H9 (cell line): ENCODE measurements around the gene ZIM2. TPM values are rescaled to one million over a fixed set of nuclear protein-coding genes. Genes with fewer than 3 reads are reported as not detected.

Experiments
- DNase-seq: peaks from one replicate; pipeline ENCODE4 v3.0.0-alpha.2; 2017
- H2AFZ ChIP-seq: one replicate; pipeline ENCODE4 v1.6.1; 2013; ENCODE audit warnings: mild to moderate bottlenecking, low read length, control low read depth, moderate library complexity
- H2AK5ac ChIP-seq: 2 replicates; pipeline ENCODE4 v1.6.1; 2013; ENCODE audit warnings: low read length, control low read depth, mixed read lengths; ENCODE audit not compliant: insufficient read length
- H2BK120ac ChIP-seq: one replicate; pipeline ENCODE4 v1.6.1; 2013; ENCODE audit warnings: low read depth, mild to moderate bottlenecking, low read length, control low read depth, inconsistent platforms; ENCODE audit not compliant: poor library complexity, severe bottlenecking
- H2BK12ac ChIP-seq: 2 replicates; pipeline ENCODE4 v1.6.1; 2013; ENCODE audit warnings: low read length, control low read depth, mixed read lengths, low read depth; ENCODE audit not compliant: insufficient read length
- H2BK15ac ChIP-seq: 2 replicates; pipeline ENCODE4 v1.6.1; 2013; ENCODE audit warnings: low read depth, low read length, control low read depth
- H2BK20ac ChIP-seq: one replicate; pipeline ENCODE4 v1.6.1; 2013; ENCODE audit warnings: low read depth, mild to moderate bottlenecking, low read length, control low read depth, inconsistent platforms; ENCODE audit not compliant: poor library complexity, severe bottlenecking
- H2BK5ac ChIP-seq: 2 replicates; pipeline ENCODE4 v1.6.1; 2013; ENCODE audit warnings: low read length, control low read depth, mixed read lengths; ENCODE audit not compliant: insufficient read length
- H3K14ac ChIP-seq: 2 replicates; pipeline ENCODE4 v1.6.1; 2013; ENCODE audit warnings: low read length, control low read depth; ENCODE audit not compliant: insufficient read depth
- H3K18ac ChIP-seq: 2 replicates; pipeline ENCODE4 v1.6.1; 2013; ENCODE audit warnings: low read depth, mild to moderate bottlenecking, mixed read lengths, low read length, control low read depth; ENCODE audit not compliant: insufficient read length
- H3K23ac ChIP-seq: 2 replicates; pipeline ENCODE4 v1.6.1; 2013; ENCODE audit warnings: low read length, control low read depth, mixed read lengths, low read depth; ENCODE audit not compliant: insufficient read length
- H3K23me2 ChIP-seq: 2 replicates; pipeline ENCODE4 v1.6.1; 2013; ENCODE audit warnings: low read depth, mild to moderate bottlenecking, mixed read lengths, low read length, control low read depth; ENCODE audit not compliant: insufficient read length, poor library complexity, severe bottlenecking
- H3K27ac ChIP-seq: 2 replicates; pipeline ENCODE4 v1.5.1; 2013; ENCODE audit warnings: low read length, control low read depth, mixed read lengths, low read depth; ENCODE audit not compliant: insufficient read length
- H3K27me3 ChIP-seq: 2 replicates; pipeline ENCODE4 v1.6.1; 2013; ENCODE audit warnings: low read length, control low read depth, inconsistent platforms; ENCODE audit not compliant: insufficient read depth
- H3K4ac ChIP-seq: 2 replicates; pipeline ENCODE4 v1.6.1; 2013; ENCODE audit warnings: low read depth, mild to moderate bottlenecking, control low read depth, inconsistent platforms, low read length, moderate library complexity
- H3K4me1 ChIP-seq: 2 replicates; pipeline ENCODE4 v1.6.1; 2013; ENCODE audit warnings: low read length, control low read depth, inconsistent platforms; ENCODE audit not compliant: insufficient read depth
- H3K4me2 ChIP-seq: 2 replicates; pipeline ENCODE4 v1.6.1; 2013; ENCODE audit warnings: low read length, control low read depth, mixed read lengths; ENCODE audit not compliant: insufficient read length, insufficient read depth
- H3K56ac ChIP-seq: 2 replicates; pipeline ENCODE4 v1.6.1; 2013; ENCODE audit warnings: low read depth, mild to moderate bottlenecking, mixed read lengths, low read length, control low read depth; ENCODE audit not compliant: insufficient read length
- H3K79me1 ChIP-seq: 2 replicates; pipeline ENCODE4 v1.6.1; 2013; ENCODE audit warnings: low read depth, mild to moderate bottlenecking, moderate library complexity, low read length, control low read depth, inconsistent platforms; ENCODE audit not compliant: insufficient read depth, poor library complexity, severe bottlenecking
- H3K79me2 ChIP-seq: 2 replicates; pipeline ENCODE4 v1.6.1; 2013; ENCODE audit warnings: low read length, control low read depth, inconsistent platforms; ENCODE audit not compliant: insufficient read depth
- H3K9ac ChIP-seq: 2 replicates; pipeline ENCODE4 v1.6.1; 2013; ENCODE audit warnings: low read length, control low read depth, mixed read lengths; ENCODE audit not compliant: insufficient read length; ENCODE audit errors: extremely low read depth
- H3K9me3 ChIP-seq: one replicate; pipeline ENCODE4 v1.6.1; 2013; ENCODE audit warnings: low read depth, low read length, inconsistent platforms; ENCODE audit not compliant: control insufficient read depth
- H3T11ph ChIP-seq: one replicate; pipeline ENCODE4 v1.6.1; 2013; ENCODE audit warnings: mild to moderate bottlenecking, low read length, control low read depth, inconsistent platforms
- H4K20me1 ChIP-seq: one replicate; pipeline ENCODE4 v1.6.1; 2013; ENCODE audit not compliant: control insufficient read depth, insufficient read length, insufficient read depth
- H4K5ac ChIP-seq: 2 replicates; pipeline ENCODE4 v1.6.1; 2013; ENCODE audit warnings: low read depth, mild to moderate bottlenecking, mixed read lengths, low read length, control low read depth; ENCODE audit not compliant: insufficient read length
- H4K8ac ChIP-seq: replicated peaks from 2 replicates; pipeline ENCODE4 v1.6.1; 2013; ENCODE audit warnings: low read length, control low read depth, mixed read lengths, low read depth; ENCODE audit not compliant: insufficient read length
- H4K91ac ChIP-seq: 2 replicates; pipeline ENCODE4 v1.6.1; 2013; ENCODE audit warnings: low read depth, mild to moderate bottlenecking, moderate library complexity, mixed read lengths, low read length, control low read depth; ENCODE audit not compliant: insufficient read length
- H3K27ac Mint-ChIP-seq, 3 experiments: 2 replicates in 2 of 3; 3 replicates in 1 of 3; pipeline ENCODE4 v1.8.0; 2020 to 2021; ENCODE audit warnings: mixed read lengths in 3 of 3, mild to moderate bottlenecking in 1 of 3, moderate library complexity in 1 of 3
- H3K27me3 Mint-ChIP-seq: 2 replicates; pipeline ENCODE4 v1.8.0; 2021; ENCODE audit warnings: low read depth, mild to moderate bottlenecking, moderate library complexity, mixed read lengths
- H3K36me3 Mint-ChIP-seq, 3 experiments: 2 replicates in 2 of 3; 3 replicates in 1 of 3; pipeline ENCODE4 v1.8.0; 2020 to 2021; ENCODE audit warnings: low read depth in 3 of 3, mixed read lengths in 3 of 3; ENCODE audit not compliant: insufficient read depth in 1 of 3
- H3K4me1 Mint-ChIP-seq, 2 experiments: 2 replicates each; pipeline ENCODE4 v1.8.0; 2020; ENCODE audit warnings: mixed read lengths in 2 of 2
- H3K4me3 Mint-ChIP-seq, 2 experiments: 2 replicates in 1 of 2; 3 replicates in 1 of 2; pipeline ENCODE4 v1.8.0; 2020 to 2021; ENCODE audit warnings: mild to moderate bottlenecking in 2 of 2, mixed read lengths in 2 of 2, moderate library complexity in 1 of 2
- H3K9me3 Mint-ChIP-seq, 2 experiments: 2 replicates in 1 of 2; 3 replicates in 1 of 2; pipeline ENCODE4 v1.8.0; 2020; ENCODE audit warnings: mild to moderate bottlenecking in 2 of 2, mixed read lengths in 2 of 2, moderate library complexity in 1 of 2
- CTCF ChIP-seq: fragments of 200-600 bp; sonication (generic); conservative IDR thresholded peaks from 3 replicates; pipeline ENCODE4 v1.8.0; 2021; ENCODE audit warnings: antibody characterized with exemption, mild to moderate bottlenecking
- WGBS: extraction: QIAGEN DNeasy Blood & Tissue Kit; methylation state at CpG from one replicate; pipeline ENCODE4 v1.1.7; 2013; ENCODE audit warnings: missing lambda C conversion rate, low lambda C conversion rate, mixed read lengths; ENCODE audit not compliant: insufficient read length; ENCODE audit errors: extremely low coverage; 5-methylcytosine and 5-hydroxymethylcytosine counted together
- total RNA-seq: library from RNA; stranded (reverse); gene quantifications from 2 replicates; pipeline ENCODE4 v1.2.1, GENCODE V29; 2021

Gene ZIM2
- total RNA-seq, 1 experiment from 2014 or later, result not detected

- Histone ChIP-seq H2AFZ (no peak overlapping the region), H2BK120ac (no peak overlapping the region), H3K9me3 (peaks cover 57% of the 10 kb centered on the region), H3K4ac (no peak overlapping the region), H3K27ac (no peak overlapping the region), H3K4me2 (no peak overlapping the region), H3K79me2 (no peaks in the 10 kb centered on the region), H4K5ac (no peak overlapping the region), H2BK5ac (no peak overlapping the region), H3K9ac (no peak overlapping the region), H3K56ac (no peak overlapping the region), H2BK15ac (no peak overlapping the region), H3K27me3 (no peaks in the 10 kb centered on the region), H3K14ac (no peak overlapping the region), H3K23ac (no peak overlapping the region), H3T11ph (no peak overlapping the region), H4K20me1 (no peaks in the 10 kb centered on the region), H3K4me1 (no peaks in the 10 kb centered on the region), H2BK12ac (no peak overlapping the region), H3K23me2 (no peaks in the 10 kb centered on the region), H2BK20ac (no peak overlapping the region), H4K8ac (no peak overlapping the region), H3K18ac (no peak overlapping the region), H3K79me1 (no peaks in the 10 kb centered on the region), H4K91ac (no peak overlapping the region), H2AK5ac (no peak overlapping the region)
- peaks cover 27 to 45% (median 27%) of the 10 kb centered on the region in 3 experiments for H3K36me3 Mint-ChIP-seq
- H3K9me3 Mint-ChIP-seq, result peaks cover 80 to 88% of the 10 kb centered on the region in 2 experiments
- no peak for TF ChIP-seq CTCF
- no CpG with 5 or more reads among the region's 3 CpGs for WGBS
- peaks cover 8% of the 10 kb centered on the region for H3K27me3 Mint-ChIP-seq
- DNase-seq, result no peak
- H3K4me1 Mint-ChIP-seq, result no peaks in the 10 kb centered on the region
- H3K27ac Mint-ChIP-seq, result no peak overlapping the region
- no peak overlapping the region for H3K4me3 Mint-ChIP-seq
Observed at GRCh38 chr19:56746367-56746766, 94.2 kb downstream of the ZIM2 start.
